PC-9 (cell line): ENCODE measurements around the gene MTMR8.

Experiments used
- CTCF ChIP-seq: fragments of 200-600 bp; sonication (generic); conservative IDR thresholded peaks from 2 replicates; pipeline ENCODE4 v1.6.1; 2017; ENCODE audit warnings: mixed run types, antibody characterized with exemption, mild to moderate bottlenecking, moderate library complexity
- EZH2 ChIP-seq: fragments of 200-600 bp; sonication (generic); IDR thresholded peaks from 2 replicates; pipeline ENCODE4 v1.8.0; 2017; ENCODE audit warnings: antibody characterized with exemption, low read depth

- TF ChIP-seq CTCF (no peak), EZH2 (no peak)
Measured at GRCh38 chrX:64229154-64229553, 166.1 kb downstream of the MTMR8 start.
